Prostate gland (tissue), 2 donors: ENCODE measurements around the gene KLHL25.

Experiments
- CTCF ChIP-seq, 4 experiments: fragments of 200-600 bp in 2 of 4; fragments of 450-650 bp in 2 of 4; sonication (generic) in 2 of 4; IDR thresholded peaks; 1 replicate in 3 of 4; 2 replicates in 1 of 4; pipeline ENCODE4 v1.5.1; 2016 to 2019; ENCODE audit warnings: antibody characterized with exemption in 4 of 4, mild to moderate bottlenecking in 2 of 4, moderate library complexity in 2 of 4
- POLR2AphosphoS5 ChIP-seq: sonication (generic); formaldehyde crosslinking; IDR thresholded peaks from one replicate; pipeline ENCODE4 v1.6.1; 2017; ENCODE audit warnings: antibody characterized with exemption

GRCh38 chr15:85819938-85820337 lies 25.2 kb upstream of the KLHL25 start:
- TF ChIP-seq CTCF (IDR thresholded peaks at IDR 0.05): no peak
- TF ChIP-seq POLR2AphosphoS5: no peak
